Kidney (tissue), 14 donors: Measurements from ENCODE around the gene GINS3. TPM values are rescaled to one million over a fixed set of nuclear protein-coding genes. Genes with fewer than 3 reads are reported as not detected.

Source experiments
- DNase-seq, 5 donors: peaks; one replicate each; pipeline ENCODE4 v3.0.0-alpha.2; 2013 to 2020
- FAIRE-seq: peaks from 2 replicates; lab custom pipeline; 2012; peaks lifted over from hg19 to GRCh38; lab: Jason Lieb, UNC
- H3K27ac ChIP-seq, 2 donors: one replicate each; pipeline ENCODE4 v1.7.0; 2013; ENCODE audit warnings: low read depth in 2 of 2, low read length in 2 of 2, inconsistent platforms in 1 of 2
- H3K27me3 ChIP-seq: one replicate; pipeline ENCODE4 v1.7.1; 2013; ENCODE audit warnings: low read length, inconsistent platforms; ENCODE audit not compliant: control insufficient read depth, insufficient read depth
- H3K36me3 ChIP-seq, 3 donors: one replicate each; pipeline versions ENCODE4 v1.7.0 to v1.7.1; 2013; ENCODE audit warnings: low read length in 3 of 3, control low read depth in 1 of 3, inconsistent platforms in 1 of 3; ENCODE audit not compliant: insufficient read depth in 3 of 3, control insufficient read depth in 2 of 3
- H3K4me1 ChIP-seq, 3 donors: one replicate each; pipeline versions ENCODE4 v1.7.0 to v1.7.1; 2013; ENCODE audit warnings: low read length in 3 of 3, inconsistent platforms in 1 of 3, low read depth in 1 of 3; ENCODE audit not compliant: control insufficient read depth in 2 of 3, insufficient read depth in 2 of 3
- H3K4me3 ChIP-seq, 3 donors: one replicate each; pipeline versions ENCODE4 v1.7.0 to v1.8.1; 2013; ENCODE audit warnings: low read length in 3 of 3, control low read depth in 1 of 3, inconsistent platforms in 1 of 3
- H3K9ac ChIP-seq, 3 donors: one replicate each; pipeline versions ENCODE4 v1.7.0 to v1.7.1; 2013; ENCODE audit warnings: low read length in 3 of 3, control low read depth in 1 of 3, inconsistent platforms in 1 of 3
- H3K9me3 ChIP-seq, 3 donors: one replicate each; pipeline versions ENCODE4 v1.7.0 to v1.7.1; 2013; ENCODE audit warnings: low read length in 3 of 3, control low read depth in 1 of 3, inconsistent platforms in 1 of 3; ENCODE audit not compliant: control insufficient read depth in 2 of 3, insufficient read depth in 1 of 3
- CTCF ChIP-seq: IDR thresholded peaks from 3 replicates; pipeline ENCODE4 v1.5.1; 2012; ENCODE audit warnings: mild to moderate bottlenecking, moderate library complexity, borderline replicate concordance; ENCODE audit not compliant: insufficient read depth; ENCODE audit errors: extremely low read depth
- intact Hi-C: fragments of 100-400 bp; cut with DNase I; formaldehyde crosslinking; loops from one replicate; pipeline ENCODE4 v1.11.1; 2022
- polyA plus RNA-seq: library from polyadenylated mRNA; stranded (reverse); fragments of 350-450 nt; fragmentation: Illumina TruSeq; extraction: RNeasy Lipid Tissue Mini Kit (QIAGEN cat#74804); gene quantifications from one replicate; pipeline ENCODE4 v1.2.3, GENCODE V29; 2014; ENCODE audit warnings: low read depth, low replicate concordance; ENCODE audit not compliant: insufficient read depth
- total RNA-seq: library from RNA; stranded (reverse); fragmentation: NEBNext Ultra II Directional; extraction: Animal tissue kit (Norgen Biotek cat#: 25700); gene quantifications from one replicate; pipeline ENCODE4 v1.2.1, GENCODE V29; 2021
- donor health status: control.
- donor health status: control.
- donor health status: control.
- donor health status: control.
- donor health status: control.
- donor health status: DM: yes; HTN: yes; CAD: no.
- donor health status: Normal renal cell carcinoma (clear cell type).

The GINS3 gene
- total and polyA plus RNA-seq, 2 donors from 2014 or later: 2.4 to 2.6 TPM

GRCh38 chr16:58402796-58403195 is 10.5 kb downstream of the GINS3 start:
- TF ChIP-seq CTCF: no peak
- H3K4me1 ChIP-seq: no peaks in the 10 kb centered on the region
- H3K27me3 ChIP-seq: no peaks in the 10 kb centered on the region
- intact Hi-C loops: no loop called here
- no peaks in the 10 kb centered on the region for H3K36me3 ChIP-seq
- no peak overlapping the region for H3K27ac ChIP-seq
- H3K9ac ChIP-seq: no peak overlapping the region
- H3K4me3 ChIP-seq: no peak overlapping the region
- DNase-seq (no peak), FAIRE-seq (no peak)
- H3K9me3 ChIP-seq: no peaks in the 10 kb centered on the region

GRCh38 chr16:58409316-58409973 is 17.2 kb downstream of the GINS3 start:
- no peak overlapping the region for H3K9ac ChIP-seq
- H3K4me3 ChIP-seq: no peak overlapping the region
- no peak for TF ChIP-seq CTCF
- no peak for FAIRE-seq
- no peaks in the 10 kb centered on the region for H3K4me1 ChIP-seq
- intact Hi-C loops: no loop called here
- no peaks in the 10 kb centered on the region for H3K36me3 ChIP-seq
- no peak overlapping the region for H3K27ac ChIP-seq
- DNase-seq: peak in 3 of 5 donors; percentile 51 to 61 (median 58)
- no peaks in the 10 kb centered on the region for H3K9me3 ChIP-seq
- H3K27me3 ChIP-seq: no peaks in the 10 kb centered on the region

- DNase-seq (no peak), FAIRE-seq (no peak)
- Histone ChIP-seq H3K36me3 (no peaks in the 10 kb centered on the region), H3K9ac (no peak overlapping the region), H3K27me3 (no peaks in the 10 kb centered on the region), H3K4me1 (no peaks in the 10 kb centered on the region), H3K9me3 (no peaks in the 10 kb centered on the region), H3K4me3 (no peak overlapping the region), H3K27ac (no peak overlapping the region)
- TF ChIP-seq CTCF: no peak
- intact Hi-C loops: no loop called here
Observed at GRCh38 chr16:58411336-58411735, 19.1 kb downstream of the GINS3 start.
